OCI-LY1 (cell line): ENCODE measurements around the gene TRIM36.

ENCODE experiments used
- CTCF ChIP-seq: fragments of 200-600 bp; sonication (generic), shearing (Covaris generic); IDR thresholded peaks from 2 replicates; pipeline ENCODE4 v1.5.1; 2017; ENCODE audit warnings: mild to moderate bottlenecking, antibody characterized with exemption, low read length, moderate library complexity, mixed read lengths
- EZH2 ChIP-seq: fragments of 200-600 bp; sonication (generic), shearing (Covaris generic); IDR thresholded peaks from 2 replicates; pipeline ENCODE4 v1.8.0; 2017; ENCODE audit warnings: borderline replicate concordance, mixed run types, mild to moderate bottlenecking, antibody characterized with exemption, low read length, moderate library complexity, mixed read lengths

GRCh38 chr5:115165790-115166189 is 3.9 kb downstream of the TRIM36 start:
- TF ChIP-seq CTCF: no peak
- no peak for TF ChIP-seq EZH2
